Chondrocyte (in vitro differentiated cells): ENCODE measurements around the gene P2RX3. TPM values are rescaled to one million over a fixed set of nuclear protein-coding genes. Genes with fewer than 3 reads are reported as not detected.

Source experiments
- DNase-seq: peaks from one replicate; pipeline ENCODE4 v3.0.0; 2021; ENCODE audit warnings: mixed read lengths, low spot score
- H3K27ac Mint-ChIP-seq: one replicate; pipeline ENCODE4 v1.8.0; 2021; ENCODE audit warnings: mild to moderate bottlenecking, moderate library complexity, mixed read lengths; ENCODE audit not compliant: unreplicated experiment
- H3K27me3 Mint-ChIP-seq: 2 replicates; pipeline ENCODE4 v1.8.0; 2021; ENCODE audit warnings: low read depth, mixed read lengths
- H3K36me3 Mint-ChIP-seq: 2 replicates; pipeline ENCODE4 v1.8.0; 2021; ENCODE audit warnings: low read depth, mixed read lengths
- H3K4me1 Mint-ChIP-seq: 2 replicates; pipeline ENCODE4 v1.8.0; 2021; ENCODE audit warnings: low read depth, mild to moderate bottlenecking, mixed read lengths
- H3K4me3 Mint-ChIP-seq: one replicate; pipeline ENCODE4 v1.8.0; 2021; ENCODE audit warnings: mild to moderate bottlenecking, moderate library complexity, mixed read lengths; ENCODE audit not compliant: unreplicated experiment
- H3K9me3 Mint-ChIP-seq: 2 replicates; pipeline ENCODE4 v1.8.0; 2021; ENCODE audit warnings: low read depth, mixed read lengths
- CTCF ChIP-seq: fragments of 200-600 bp; sonication (generic); IDR thresholded peaks from 2 replicates; pipeline ENCODE4 v1.5.0; 2021; ENCODE audit warnings: antibody characterized with exemption, mild to moderate bottlenecking, moderate library complexity
- total RNA-seq: library from RNA; stranded (reverse); gene quantifications from 3 replicates; pipeline ENCODE4 v1.2.1, GENCODE V29; 2021

Gene P2RX3
- total RNA-seq, 1 donor from 2014 or later: not detected

- Mint-ChIP-seq H3K4me1 (peaks cover 5% of the 10 kb centered on the region), H3K4me3 (no peak overlapping the region), H3K36me3 (peaks cover 2% of the 10 kb centered on the region), H3K9me3 (peaks cover 5% of the 10 kb centered on the region), H3K27me3 (peaks cover 13% of the 10 kb centered on the region), H3K27ac (no peak overlapping the region)
- DNase-seq: no peak
- TF ChIP-seq CTCF: peak; percentile 89
Observed at GRCh38 chr11:57349491-57350274, 11.5 kb downstream of the P2RX3 start.

GRCh38 chr11:57353036-57353435 lies 14.9 kb downstream of the P2RX3 start:
- Mint-ChIP-seq H3K36me3 (peaks cover 2% of the 10 kb centered on the region), H3K27me3 (peaks cover 15% of the 10 kb centered on the region), H3K9me3 (peaks cover 5% of the 10 kb centered on the region), H3K27ac (no peak overlapping the region), H3K4me3 (no peak overlapping the region), H3K4me1 (peaks cover 5% of the 10 kb centered on the region)
- DNase-seq: no peak
- no peak for TF ChIP-seq CTCF

GRCh38 chr11:57353446-57353845 lies 15.3 kb downstream of the P2RX3 start:
- no peak overlapping the region for H3K27ac Mint-ChIP-seq
- H3K4me3 Mint-ChIP-seq: no peak overlapping the region
- H3K9me3 Mint-ChIP-seq: peaks cover 5% of the 10 kb centered on the region
- peaks cover 15% of the 10 kb centered on the region for H3K27me3 Mint-ChIP-seq
- H3K4me1 Mint-ChIP-seq: peaks cover 5% of the 10 kb centered on the region
- no peak for DNase-seq
- H3K36me3 Mint-ChIP-seq: peaks cover 2% of the 10 kb centered on the region
- TF ChIP-seq CTCF: no peak

GRCh38 chr11:57353852-57354251 lies 15.7 kb downstream of the P2RX3 start:
- Mint-ChIP-seq H3K27ac (no peak overlapping the region), H3K36me3 (peaks cover 2% of the 10 kb centered on the region), H3K4me1 (peaks cover 5% of the 10 kb centered on the region), H3K9me3 (peaks cover 5% of the 10 kb centered on the region), H3K27me3 (peaks cover 12% of the 10 kb centered on the region), H3K4me3 (no peak overlapping the region)
- DNase-seq: no peak
- no peak for TF ChIP-seq CTCF

GRCh38 chr11:57354699-57355098 lies 16.5 kb downstream of the P2RX3 start:
- Mint-ChIP-seq H3K36me3 (peaks cover 2% of the 10 kb centered on the region), H3K4me3 (no peak overlapping the region), H3K9me3 (peaks cover 5% of the 10 kb centered on the region), H3K27me3 (peaks cover 12% of the 10 kb centered on the region), H3K4me1 (peaks cover 4% of the 10 kb centered on the region), H3K27ac (no peak overlapping the region)
- no peak for TF ChIP-seq CTCF
- no peak for DNase-seq
